GM19468 (cell line): ENCODE measurements around the gene EIF4EBP2.

Experiments
- ATAC-seq: cut with Tn5 transposase; IDR thresholded peaks from one replicate; pipeline ENCODE4 v1.9.1; 2021; ENCODE audit warnings: mild to moderate bottlenecking, moderate library complexity, moderate number of reproducible peaks; ENCODE audit not compliant: unreplicated experiment; ENCODE audit errors: extremely low read depth

Gene EIF4EBP2

DNA sequence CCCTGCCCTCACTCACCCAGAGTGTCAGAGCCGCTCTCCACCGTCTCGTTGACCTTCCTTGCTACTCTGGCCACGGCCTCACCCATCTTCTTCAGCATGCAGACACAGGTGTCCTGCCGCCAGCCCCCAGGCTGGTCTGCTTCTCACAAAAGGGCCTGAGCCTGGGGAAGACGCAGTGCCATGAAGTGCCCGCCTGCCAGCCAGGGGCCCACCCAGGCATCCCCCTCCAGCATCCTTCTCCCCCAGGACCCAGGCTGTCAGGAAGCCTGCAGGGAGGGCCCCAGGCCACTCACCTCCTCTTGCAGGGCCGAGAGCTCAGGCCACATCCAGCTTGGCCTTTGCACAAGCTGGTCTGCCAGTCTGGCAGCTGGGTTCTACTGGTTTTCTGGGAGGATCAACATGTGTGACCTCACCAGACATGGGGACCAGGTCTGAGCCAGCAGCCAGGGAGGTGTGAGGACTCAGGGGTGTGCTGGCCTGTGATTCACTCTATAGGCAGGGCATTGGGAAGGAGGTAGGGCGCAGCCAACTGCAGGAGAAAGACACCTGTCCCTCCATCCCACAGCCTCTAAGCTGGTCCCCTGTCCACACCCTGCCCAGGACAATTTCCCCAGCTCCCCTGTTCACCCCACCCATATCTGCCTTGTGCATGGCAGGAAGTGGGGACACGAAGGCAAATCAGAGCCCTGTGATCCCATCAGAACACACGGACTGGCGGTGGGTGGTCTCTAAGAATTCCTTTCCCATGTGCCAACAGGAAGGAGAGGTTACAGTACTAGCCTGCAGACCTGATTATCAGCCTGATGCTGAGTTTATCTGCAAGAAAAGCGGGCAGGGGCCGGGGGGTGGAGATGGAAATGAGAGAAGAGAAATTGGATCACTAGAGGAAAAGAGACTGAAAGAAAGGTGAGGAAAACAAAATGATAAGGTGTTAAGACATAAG lies 27.2 kb upstream of the EIF4EBP2 start:
- ATAC-seq = no peak

DNA sequence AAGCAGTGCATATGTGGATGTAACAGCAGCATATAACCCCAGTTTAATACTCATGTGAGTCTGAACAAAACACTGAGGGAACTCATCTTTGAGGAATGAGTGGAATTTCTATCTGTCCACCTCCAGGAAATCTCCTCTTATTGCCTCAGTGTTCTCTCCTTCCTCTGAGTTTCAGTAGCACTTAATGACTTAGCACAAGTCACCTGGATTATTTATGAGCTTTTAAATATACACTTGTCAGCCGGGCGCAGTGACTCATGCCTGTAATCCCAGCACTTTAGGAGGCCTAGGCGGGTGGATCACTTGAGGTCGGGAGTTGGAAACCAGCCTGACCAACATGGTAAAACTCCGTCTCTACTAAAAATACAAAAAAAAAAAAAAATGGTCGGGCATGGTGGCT lies 25.8 kb upstream of the EIF4EBP2 start:
- ATAC-seq = no peak

DNA sequence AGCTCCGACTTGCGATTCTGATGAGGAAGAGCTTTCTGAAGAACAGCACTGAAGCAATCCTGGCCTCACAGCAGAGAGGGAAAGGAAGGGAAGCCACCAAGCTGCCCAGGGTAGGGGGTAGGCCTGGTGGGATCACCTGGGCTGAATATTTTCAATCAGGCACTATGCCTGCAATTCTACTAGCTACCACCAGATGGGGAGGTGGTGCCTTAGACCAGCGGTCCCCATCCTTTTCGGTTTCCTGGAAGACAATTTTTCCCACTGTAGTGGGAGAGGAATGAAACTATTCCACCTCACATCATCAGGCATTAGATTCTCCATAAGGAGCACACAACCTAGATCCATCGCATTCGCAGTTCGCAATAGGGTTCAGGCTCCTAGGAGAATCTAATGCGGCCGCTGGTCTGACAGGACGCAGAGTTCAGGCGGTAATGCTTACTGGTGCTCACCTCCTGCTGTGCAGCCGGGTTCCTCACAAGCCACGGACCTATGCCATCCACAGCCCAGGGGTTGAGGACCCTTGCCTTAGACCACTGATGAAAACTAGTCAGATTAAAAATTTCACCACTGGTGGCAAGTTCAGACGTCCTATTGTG lies 24.3 kb upstream of the EIF4EBP2 start:
- ATAC-seq = no peak

DNA sequence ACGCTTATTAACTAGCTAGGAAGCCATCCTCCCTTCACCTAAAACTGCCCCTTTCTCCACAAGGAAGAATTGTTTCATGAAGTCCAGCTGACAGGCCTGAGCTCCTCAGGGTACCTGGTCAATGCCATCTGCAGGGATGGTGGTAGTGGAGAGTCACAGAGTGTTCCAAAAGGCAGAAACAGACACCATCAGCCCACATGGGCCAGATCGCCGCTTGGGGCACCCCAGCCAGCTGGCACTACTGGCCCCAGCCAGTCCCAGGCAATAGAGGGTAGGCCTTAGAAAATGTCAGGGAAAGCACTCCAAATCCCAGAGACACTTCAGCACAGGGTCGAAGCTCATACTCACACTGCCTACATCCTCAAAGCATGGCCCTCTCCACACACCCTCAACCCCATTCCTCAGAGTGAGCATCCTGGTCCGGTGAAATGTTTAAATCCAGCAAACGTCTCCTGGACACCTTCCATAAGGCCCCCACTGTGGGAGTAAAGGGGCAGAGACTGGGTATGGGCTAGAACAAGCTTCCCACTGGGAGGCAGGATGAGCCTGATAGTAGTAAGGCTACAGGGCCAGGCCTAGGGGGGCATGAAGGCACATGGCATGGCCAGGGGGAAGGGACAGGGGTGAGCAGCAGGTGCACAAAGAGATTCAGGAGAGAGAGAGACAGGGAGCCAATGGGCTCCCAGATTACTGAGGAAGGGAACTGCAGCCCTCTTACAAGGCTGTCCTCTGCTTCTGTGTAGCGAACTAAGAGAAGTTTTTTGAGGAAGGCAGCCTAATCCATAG lies 23.4 kb upstream of the EIF4EBP2 start:
- ATAC-seq = no peak

DNA sequence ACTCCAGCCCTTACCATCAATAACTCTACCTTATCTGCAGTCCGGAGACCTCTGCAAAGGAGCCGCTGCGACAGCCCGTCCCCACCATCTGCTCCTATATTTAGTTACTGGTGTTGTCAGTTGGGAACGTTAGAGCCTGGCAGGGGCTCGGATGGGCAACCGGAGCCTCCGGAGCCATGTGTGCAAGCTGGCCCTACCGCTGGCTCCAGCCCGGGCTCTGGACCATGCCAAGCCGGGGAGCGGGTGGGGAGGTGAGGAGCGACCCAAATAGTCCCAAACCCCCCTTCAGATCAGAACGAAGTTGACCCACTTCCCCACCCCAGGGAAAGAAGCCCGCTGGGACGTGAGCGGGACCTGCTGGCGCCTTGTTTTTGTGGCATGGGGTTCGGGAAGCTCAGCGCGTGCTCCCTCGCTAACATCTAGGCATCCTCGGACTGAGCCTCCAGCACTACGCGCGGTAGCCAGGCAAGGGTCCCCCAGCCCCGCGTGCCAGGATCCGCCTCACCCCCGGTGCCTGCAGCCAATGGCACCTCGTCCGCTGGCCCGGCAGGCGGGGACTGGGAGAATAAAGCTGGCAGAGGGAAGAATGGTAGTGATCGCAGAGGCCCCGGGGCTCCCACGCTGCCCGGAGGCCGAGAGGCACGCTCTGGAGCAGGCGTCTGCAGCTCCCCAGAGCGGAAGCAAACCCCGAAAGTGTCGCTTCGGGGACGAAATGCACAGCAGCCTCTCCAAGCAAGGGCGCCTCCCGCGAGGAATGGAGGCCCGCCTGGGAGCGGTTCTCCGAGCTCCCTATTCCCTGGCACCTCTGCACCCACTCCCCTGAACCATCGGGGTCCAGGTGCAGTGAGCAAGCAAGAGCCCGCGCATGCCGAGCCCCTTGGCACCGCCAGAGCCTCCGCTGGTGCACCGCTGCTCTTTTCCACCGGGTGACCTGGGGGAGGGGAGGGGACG lies 22.2 kb upstream of the EIF4EBP2 start:
- peak; percentile 7 for ATAC-seq

DNA sequence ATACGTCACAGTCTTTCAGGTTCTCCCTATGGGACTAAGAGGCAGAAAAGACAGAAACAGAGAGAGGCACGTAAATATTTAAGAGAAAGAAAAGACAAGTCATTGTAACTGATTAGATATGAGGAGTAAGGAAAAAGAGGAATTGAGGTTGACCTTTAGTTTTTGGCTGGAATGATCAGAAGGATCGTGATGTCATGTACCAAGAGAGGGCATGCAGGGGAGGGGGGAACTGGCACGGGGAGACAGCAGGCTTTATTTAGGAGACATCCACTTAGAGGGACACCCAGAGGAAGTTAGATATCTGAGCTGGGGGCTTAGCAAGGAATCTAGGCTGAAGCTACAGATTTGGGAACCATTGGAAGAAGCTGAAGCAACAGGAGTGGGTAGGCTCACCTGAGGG lies 12.3 kb upstream of the EIF4EBP2 start:
- ATAC-seq = no peak

DNA sequence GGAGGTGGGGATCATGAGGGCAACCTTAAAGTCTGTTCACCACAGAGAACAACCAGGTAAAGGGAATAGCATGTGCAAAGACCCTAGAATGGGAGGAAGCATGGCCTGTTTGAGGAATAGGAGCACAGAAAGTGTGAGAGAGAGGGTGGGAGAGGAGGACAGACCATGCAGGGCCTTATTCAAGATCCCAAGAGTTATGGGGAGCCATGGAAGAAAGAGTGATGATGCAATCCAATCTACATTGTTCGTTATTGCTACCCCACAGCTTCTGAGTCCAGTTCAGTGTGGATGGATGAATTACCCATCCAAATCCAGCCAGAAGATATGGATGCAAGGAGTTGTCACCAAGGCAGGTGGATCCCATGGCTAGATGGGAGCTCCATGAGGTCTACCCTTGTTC lies 7.8 kb upstream of the EIF4EBP2 start:
- no peak for ATAC-seq

DNA sequence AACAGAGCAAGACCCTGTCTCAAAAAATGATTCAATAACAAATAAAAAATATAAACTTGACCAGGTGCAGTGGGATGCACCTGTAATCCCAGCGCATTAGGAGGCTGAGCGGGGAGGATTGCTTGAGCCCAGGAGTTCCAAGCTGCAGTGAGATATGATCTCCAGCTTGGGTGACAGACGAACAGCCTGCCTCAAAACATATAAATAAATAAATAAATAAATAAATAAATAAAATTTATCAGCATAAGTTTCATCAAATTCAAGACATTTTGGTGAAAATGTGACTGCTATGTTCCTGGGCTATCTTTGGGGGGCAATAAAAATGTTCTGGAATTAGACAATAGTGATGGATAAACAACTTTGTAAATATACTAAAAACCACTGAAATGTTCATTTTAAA lies 4.8 kb upstream of the EIF4EBP2 start:
- ATAC-seq = no peak

DNA sequence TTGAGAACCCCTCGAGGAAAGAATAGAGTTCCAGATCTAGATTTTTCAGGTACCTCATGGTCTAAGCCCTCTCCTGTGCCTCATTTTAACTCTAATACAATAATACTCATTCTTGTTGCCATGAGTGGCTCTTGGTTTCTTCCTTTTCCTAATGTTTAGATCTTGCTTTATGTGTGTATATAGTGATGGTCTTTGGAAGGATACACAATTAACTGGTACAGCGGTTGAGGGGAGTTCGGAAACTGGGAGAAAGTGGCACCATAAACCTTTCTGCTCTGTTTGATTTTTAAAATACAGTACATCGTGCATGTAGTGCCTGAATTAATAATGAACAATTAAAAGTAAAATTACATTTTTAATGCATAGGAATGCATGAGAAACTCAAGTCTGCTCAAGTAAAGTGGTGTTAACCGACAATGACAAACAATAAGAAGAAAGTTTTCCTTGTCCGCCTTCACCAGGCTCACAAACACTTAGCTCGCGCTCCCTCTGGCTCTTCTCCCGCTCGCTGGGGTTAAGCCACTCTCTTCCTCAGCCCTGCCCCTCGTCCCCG lies 386 bp upstream of the EIF4EBP2 start:
- ATAC-seq = no peak

DNA sequence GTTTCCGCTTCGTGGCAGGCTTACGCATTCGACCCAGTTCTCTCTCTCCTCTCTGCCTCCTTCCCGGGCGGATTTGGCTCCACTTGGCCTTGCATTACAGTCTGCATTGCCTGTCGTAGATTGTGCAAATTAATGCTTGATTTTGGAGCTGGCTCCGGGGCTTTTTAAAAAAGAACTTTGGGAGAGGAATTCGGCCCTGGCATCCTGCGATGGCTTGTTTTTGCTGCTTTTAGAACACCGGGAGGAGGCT lies 767 bp downstream of the EIF4EBP2 start:
- ATAC-seq = no peak

DNA sequence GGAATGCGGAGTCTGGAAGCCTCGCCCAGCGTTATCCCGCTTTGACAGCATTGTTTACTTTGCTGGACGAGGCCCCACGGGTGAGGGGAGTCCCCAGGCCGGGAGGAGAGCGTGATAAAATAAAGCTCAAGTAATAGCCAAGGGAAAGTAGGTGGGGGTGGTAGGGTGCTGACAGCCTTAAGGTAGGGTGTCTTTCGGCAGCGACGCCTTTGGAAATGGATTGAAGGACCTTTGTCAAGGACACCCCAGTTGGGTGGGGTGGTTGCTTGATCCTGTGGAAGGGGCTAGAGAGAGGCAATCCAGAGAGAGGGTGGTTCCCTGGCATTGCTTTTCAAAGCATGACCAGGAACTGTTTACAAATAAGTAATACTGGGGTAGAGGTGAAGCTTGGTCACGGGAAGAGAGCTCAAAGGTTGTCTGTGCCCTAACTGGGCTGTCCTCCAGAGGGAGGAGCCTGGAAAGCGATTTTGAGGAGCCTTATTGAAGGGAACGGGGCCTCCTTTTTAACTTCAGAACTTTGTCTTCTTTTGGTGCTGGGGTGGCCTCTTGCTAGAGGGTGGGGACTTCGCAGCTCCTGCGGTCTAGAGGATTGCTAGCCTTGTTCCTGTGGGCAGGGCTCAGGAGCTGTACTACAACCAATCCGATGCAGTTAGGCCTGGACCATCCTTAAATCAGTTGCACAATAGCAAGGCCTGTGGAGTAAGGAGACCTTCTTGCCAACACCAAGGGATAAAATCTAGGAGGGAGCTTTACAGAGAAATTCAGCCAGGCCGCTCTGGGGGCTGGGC lies 1.3 kb downstream of the EIF4EBP2 start:
- no peak for ATAC-seq

DNA sequence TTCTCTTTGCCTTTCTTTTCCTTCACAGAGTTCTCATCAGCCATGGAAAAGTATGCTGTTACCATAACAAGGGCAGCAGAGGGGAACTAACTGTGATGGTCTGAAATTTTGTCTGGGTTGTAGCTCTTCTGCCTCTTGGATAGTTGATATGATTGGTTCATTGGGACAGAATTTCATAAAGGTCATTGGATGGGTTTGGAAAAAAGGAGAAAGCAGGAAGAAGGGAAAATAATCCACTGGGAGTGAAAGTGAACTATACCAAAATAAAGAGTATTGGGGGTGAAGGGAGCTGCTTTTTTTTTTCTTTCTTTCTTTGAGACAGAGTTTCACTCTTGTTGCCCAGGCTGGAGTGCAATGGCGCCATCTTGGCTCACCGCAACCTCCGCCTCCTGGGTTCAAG lies 5.8 kb downstream of the EIF4EBP2 start:
- no peak for ATAC-seq

DNA sequence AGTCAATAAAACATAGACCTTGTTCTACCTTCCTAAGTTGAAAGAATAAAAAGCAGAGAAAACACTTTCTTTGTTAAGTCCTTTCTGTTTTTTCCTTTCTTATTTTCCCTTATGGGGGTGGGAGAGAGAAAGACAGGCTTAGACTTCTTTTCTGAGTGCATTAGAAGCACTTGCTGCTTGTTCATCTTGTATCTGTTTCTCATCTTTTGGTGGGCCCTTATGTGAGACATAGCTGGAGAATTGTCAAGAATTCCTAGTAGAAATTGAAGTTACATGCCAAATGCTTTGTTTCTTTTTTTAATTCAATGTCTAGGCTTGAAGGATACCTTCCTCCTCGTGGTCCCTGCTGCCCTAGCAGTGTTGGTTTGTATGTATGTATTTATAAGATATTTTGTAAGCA lies 6.7 kb downstream of the EIF4EBP2 start:
- no peak for ATAC-seq

DNA sequence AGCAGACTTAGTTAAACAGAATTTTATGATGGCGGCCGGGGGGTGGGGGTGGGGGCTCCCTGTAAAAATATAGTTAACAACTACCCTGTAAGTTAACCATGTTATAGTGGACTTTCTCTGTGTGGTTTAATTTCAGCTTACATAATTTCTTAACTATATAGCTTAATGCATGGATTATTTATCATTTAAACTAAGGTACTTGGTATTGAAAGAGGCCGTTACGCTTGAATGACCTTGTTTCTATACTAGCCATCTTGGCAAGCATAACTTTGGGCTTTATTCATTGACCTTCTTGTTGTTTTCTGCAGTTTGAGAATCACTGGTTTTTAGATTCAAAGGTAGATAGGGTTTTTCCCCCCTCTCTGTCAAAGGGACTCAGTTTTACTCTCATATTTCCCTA lies 8.4 kb downstream of the EIF4EBP2 start:
- no peak for ATAC-seq

DNA sequence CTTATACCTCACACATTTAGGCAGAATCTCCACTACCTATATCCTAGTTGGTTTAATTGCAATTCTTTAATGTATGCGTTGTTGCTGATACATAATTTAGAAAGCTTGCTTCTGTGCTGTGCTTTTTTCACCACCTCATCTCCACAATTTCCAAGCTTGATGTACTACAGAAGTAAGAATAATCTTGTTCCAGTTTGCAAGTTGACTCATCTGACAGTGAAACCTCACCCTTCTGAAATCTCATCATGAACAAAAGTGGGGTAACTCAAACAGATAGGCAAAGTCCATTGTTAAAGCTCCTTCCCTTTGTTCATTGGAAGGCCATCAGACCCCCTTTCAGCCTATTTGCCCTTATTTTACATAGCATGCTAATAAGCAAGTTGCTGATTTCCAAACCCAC lies 13.6 kb downstream of the EIF4EBP2 start:
- no peak for ATAC-seq

DNA sequence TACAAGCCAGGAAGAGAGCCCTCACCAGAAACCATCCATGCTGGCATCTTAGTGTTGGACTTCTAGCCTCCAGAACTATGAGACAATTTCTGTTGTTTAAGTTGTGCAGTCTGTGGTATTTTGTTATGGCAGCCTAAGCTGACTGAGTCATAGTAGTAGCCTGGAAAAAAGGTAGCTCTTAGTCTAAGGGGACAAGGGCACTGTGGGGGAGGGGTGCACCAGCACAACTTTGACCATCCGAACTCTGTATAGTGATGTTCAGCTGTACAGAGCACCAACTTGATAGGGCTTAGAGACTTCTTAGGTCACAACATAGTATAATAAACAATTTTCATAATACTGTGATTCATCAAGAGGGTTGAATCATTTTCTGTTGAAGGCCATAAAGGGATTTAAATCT lies 14.3 kb downstream of the EIF4EBP2 start:
- no peak for ATAC-seq

DNA sequence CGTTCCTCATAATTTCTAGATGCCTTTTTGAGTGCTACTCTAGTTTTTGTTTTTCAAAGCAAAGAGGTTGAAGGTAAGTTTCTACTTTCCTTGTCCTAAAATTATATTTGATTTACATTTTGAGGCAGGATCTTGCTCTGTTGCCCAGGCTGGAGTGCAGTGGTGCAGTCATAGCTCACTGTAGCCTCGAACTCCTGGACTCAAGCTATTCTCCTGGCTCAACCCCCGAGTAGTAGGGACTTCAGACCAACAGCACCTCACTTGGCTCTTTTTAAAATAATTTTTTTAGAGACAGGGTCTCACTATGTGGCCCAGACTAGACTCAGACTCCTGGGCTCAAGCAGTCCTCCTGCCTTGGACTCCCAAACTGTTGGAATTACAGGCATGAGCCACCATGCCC lies 14.8 kb downstream of the EIF4EBP2 start:
- ATAC-seq = no peak

DNA sequence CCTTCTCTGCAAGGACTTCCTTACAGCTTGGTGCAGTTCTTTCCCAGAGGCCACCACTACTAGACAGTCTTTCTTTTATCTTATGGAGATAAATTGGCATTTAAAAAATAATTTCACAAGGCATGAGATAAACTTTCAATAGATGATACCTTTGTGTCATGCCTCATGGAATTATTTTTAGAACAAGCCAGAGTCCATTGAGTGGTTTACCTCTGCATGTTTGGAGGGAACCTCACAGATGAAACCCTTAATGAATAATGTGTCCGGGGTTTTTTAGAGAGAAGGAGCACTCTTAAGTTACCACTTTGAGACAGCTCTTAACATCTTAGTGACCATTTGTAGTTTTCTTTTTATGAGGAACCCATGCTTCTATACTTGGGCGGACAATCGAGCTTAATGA lies 20.4 kb downstream of the EIF4EBP2 start:
- ATAC-seq = no peak

DNA sequence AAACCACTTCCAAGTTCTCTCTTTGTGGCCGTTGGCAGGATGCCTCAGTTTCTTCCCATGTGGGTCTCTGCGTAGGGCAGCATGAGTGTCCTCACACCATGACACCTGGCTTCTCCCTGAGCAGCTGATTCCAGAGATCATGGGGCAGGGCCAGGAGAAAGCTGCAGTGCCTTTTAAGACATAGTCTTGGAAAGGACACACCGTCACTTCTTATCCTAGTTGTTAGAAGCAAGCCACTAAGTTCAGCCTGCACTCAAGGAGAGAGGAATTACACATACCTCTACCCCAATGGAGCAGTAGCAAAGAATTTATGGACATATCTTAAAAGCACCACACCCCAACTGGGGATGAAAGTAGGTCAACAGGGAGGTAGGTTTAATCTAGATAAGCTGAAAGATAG lies 21.2 kb downstream of the EIF4EBP2 start:
- no peak for ATAC-seq
